Mesenchymal stem cell (in vitro differentiated cells and primary cell): ENCODE data around the gene EPHA1.

Experiments
- DNase-seq: peaks from one replicate; pipeline ENCODE4 v3.0.0-alpha.2; 2013
- H2AFZ ChIP-seq: one replicate; pipeline ENCODE4 v1.6.1; 2013; ENCODE audit warnings: low read depth, mild to moderate bottlenecking, control low read depth, inconsistent platforms, low read length, moderate library complexity
- H2AK5ac ChIP-seq: 2 replicates; pipeline ENCODE4 v1.6.1; 2013; ENCODE audit warnings: low read length, moderate library complexity, mild to moderate bottlenecking, inconsistent platforms; ENCODE audit not compliant: severe bottlenecking
- H2BK120ac ChIP-seq: one replicate; pipeline ENCODE4 v1.6.1; 2013; ENCODE audit warnings: low read depth, mild to moderate bottlenecking, inconsistent platforms, low read length, moderate library complexity
- H2BK12ac ChIP-seq, 2 experiments: one replicate each; pipeline ENCODE4 v1.6.1; 2013; ENCODE audit warnings: inconsistent platforms in 2 of 2, low read length in 2 of 2, mild to moderate bottlenecking in 2 of 2, moderate library complexity in 2 of 2, control low read depth in 1 of 2
- H2BK15ac ChIP-seq: one replicate; pipeline ENCODE4 v1.6.1; 2013; ENCODE audit warnings: mild to moderate bottlenecking, low read depth, inconsistent platforms; ENCODE audit not compliant: poor library complexity, severe bottlenecking
- H2BK5ac ChIP-seq: 2 replicates; pipeline ENCODE4 v1.6.1; 2013; ENCODE audit warnings: low read depth, mild to moderate bottlenecking, low read length, control low read depth, inconsistent platforms; ENCODE audit not compliant: poor library complexity, severe bottlenecking
- H3K14ac ChIP-seq, 2 experiments: one replicate each; pipeline ENCODE4 v1.6.1; 2013; ENCODE audit warnings: inconsistent platforms in 2 of 2, low read length in 2 of 2, control low read depth in 1 of 2, mild to moderate bottlenecking in 1 of 2, moderate library complexity in 1 of 2
- H3K18ac ChIP-seq, 2 experiments: one replicate each; pipeline ENCODE4 v1.6.1; 2013; ENCODE audit warnings: inconsistent platforms in 2 of 2, low read length in 2 of 2, control low read depth in 1 of 2, low read depth in 1 of 2, mild to moderate bottlenecking in 1 of 2
- H3K23ac ChIP-seq, 2 experiments: one replicate each; pipeline ENCODE4 v1.6.1; 2013; ENCODE audit warnings: inconsistent platforms in 2 of 2, low read length in 2 of 2, mild to moderate bottlenecking in 2 of 2, moderate library complexity in 2 of 2, control low read depth in 1 of 2
- H3K27ac ChIP-seq: 2 replicates; pipeline ENCODE4 v1.5.1; 2013; ENCODE audit warnings: mild to moderate bottlenecking, moderate library complexity, low read length, control low read depth, inconsistent platforms; ENCODE audit not compliant: poor library complexity, severe bottlenecking
- H3K27me3 ChIP-seq, 2 experiments: 2 replicates each; pipeline versions ENCODE4 v1.6.1 to v1.7.0; 2013; ENCODE audit warnings: low read length in 2 of 2, mild to moderate bottlenecking in 2 of 2, moderate library complexity in 2 of 2, control low read depth in 1 of 2, inconsistent platforms in 1 of 2; ENCODE audit not compliant: control insufficient read depth in 1 of 2, insufficient read depth in 1 of 2
- H3K36me3 ChIP-seq, 2 experiments: 2 replicates each; pipeline versions ENCODE4 v1.6.1 to v1.7.0; 2013; ENCODE audit warnings: low read length in 2 of 2, control low read depth in 1 of 2, inconsistent platforms in 1 of 2, low read depth in 1 of 2, mild to moderate bottlenecking in 1 of 2; ENCODE audit not compliant: insufficient read depth in 2 of 2, control insufficient read depth in 1 of 2
- H3K4ac ChIP-seq, 2 experiments: one replicate each; pipeline ENCODE4 v1.6.1; 2013; ENCODE audit warnings: inconsistent platforms in 2 of 2, low read length in 2 of 2, mild to moderate bottlenecking in 2 of 2, moderate library complexity in 2 of 2, control low read depth in 1 of 2, low read depth in 1 of 2
- H3K4me1 ChIP-seq: 2 replicates; pipeline ENCODE4 v1.6.1; 2013; ENCODE audit warnings: low read depth, low read length, control low read depth; ENCODE audit not compliant: control insufficient read depth, insufficient read depth
- H3K4me2 ChIP-seq: 2 replicates; pipeline ENCODE4 v1.6.1; 2013; ENCODE audit warnings: low read length, mild to moderate bottlenecking, inconsistent platforms; ENCODE audit not compliant: poor library complexity, severe bottlenecking
- H3K4me3 ChIP-seq, 2 experiments: 2 replicates each; pipeline versions ENCODE4 v1.5.1 to v1.7.0; 2013; ENCODE audit warnings: low read length in 2 of 2, mild to moderate bottlenecking in 2 of 2, control low read depth in 1 of 2, low read depth in 1 of 2; ENCODE audit not compliant: insufficient read depth in 1 of 2
- H3K79me1 ChIP-seq: replicated peaks from 2 replicates; pipeline ENCODE4 v1.6.1; 2013; ENCODE audit warnings: mild to moderate bottlenecking, control low read depth, low read length, inconsistent platforms; ENCODE audit not compliant: poor library complexity, severe bottlenecking
- H3K9ac ChIP-seq: 2 replicates; pipeline ENCODE4 v1.7.0; 2013; ENCODE audit warnings: mild to moderate bottlenecking, low read length, moderate library complexity
- H3K9me3 ChIP-seq: 2 replicates; pipeline ENCODE4 v1.7.0; 2013; ENCODE audit warnings: mild to moderate bottlenecking, low read length; ENCODE audit not compliant: control insufficient read depth
- H4K8ac ChIP-seq: one replicate; pipeline ENCODE4 v1.6.1; 2013; ENCODE audit warnings: inconsistent platforms, mild to moderate bottlenecking, low read length, moderate library complexity
- H4K91ac ChIP-seq: one replicate; pipeline ENCODE4 v1.6.1; 2013; ENCODE audit warnings: mild to moderate bottlenecking, low read length, inconsistent platforms
- WGBS: methylation state at CpG from one replicate; pipeline ENCODE4 v1.1.7; 2013; ENCODE audit warnings: mixed read lengths; 5-methylcytosine and 5-hydroxymethylcytosine counted together

The EPHA1 gene

GRCh38 chr7:143418681-143419458, 10.2 kb upstream of the EPHA1 start:
- Histone ChIP-seq H3K9me3 (no peaks in the 10 kb centered on the region), H3K9ac (no peak overlapping the region), H3K18ac (no peak overlapping the region), H3K4me1 (no peaks in the 10 kb centered on the region), H3K27ac (no peak overlapping the region), H3K14ac (no peak overlapping the region), H3K4ac (no peak overlapping the region), H2BK12ac (no peak overlapping the region), H3K79me1 (no peaks in the 10 kb centered on the region), H2BK15ac (no peak overlapping the region), H3K36me3 (no peaks in the 10 kb centered on the region), H2AK5ac (no peak overlapping the region), H4K8ac (no peak overlapping the region), H3K4me2 (no peak overlapping the region), H3K4me3 (no peak overlapping the region), H2BK120ac (no peak overlapping the region), H3K27me3 (peaks cover 0 to 7% of the 10 kb centered on the region in 2 experiments), H2AFZ (no peak overlapping the region), H4K91ac (no peak overlapping the region), H3K23ac (no peak overlapping the region), H2BK5ac (no peak overlapping the region)
- WGBS = 88% methylated on average over 9 of the region's 11 CpGs
- DNase-seq = no peak

DNA sequence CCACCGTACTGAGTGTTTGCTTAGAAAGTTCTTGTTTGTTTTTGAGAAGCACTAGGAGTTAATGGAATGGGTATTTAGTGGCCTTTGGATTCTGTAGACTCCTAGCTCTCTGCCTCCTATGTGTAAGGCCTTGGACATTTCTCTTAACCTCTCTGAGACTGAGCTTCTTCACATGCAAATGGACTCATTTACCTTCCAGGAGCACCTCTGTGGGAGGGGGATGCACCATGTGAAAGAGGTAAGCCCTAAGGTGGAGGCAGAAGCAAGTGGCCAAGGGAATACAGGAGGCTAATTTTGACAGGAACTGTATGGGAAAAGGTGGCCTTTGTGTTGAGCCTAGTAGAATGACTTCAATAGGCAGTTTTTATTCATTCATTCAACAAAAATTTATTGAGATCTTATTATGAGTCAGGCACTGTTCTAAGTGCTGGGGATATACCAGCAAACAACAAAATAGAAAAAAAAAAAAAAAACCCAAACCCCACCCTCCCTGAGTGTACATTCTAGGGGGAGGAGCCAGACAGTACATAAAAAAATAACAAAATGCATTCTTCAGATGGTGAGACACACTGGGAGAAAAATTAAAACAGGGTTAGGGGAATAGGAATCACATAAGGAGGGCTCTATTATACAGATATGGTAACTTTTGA, 9.2 kb upstream of the EPHA1 start:
- no CpG with 5 or more reads among the region's 1 CpG for WGBS
- no peak overlapping the region for H2AK5ac ChIP-seq
- H2BK120ac ChIP-seq = no peak overlapping the region
- no peak overlapping the region for H4K8ac ChIP-seq
- no peaks in the 10 kb centered on the region for H3K79me1 ChIP-seq
- no peaks in the 10 kb centered on the region for H3K4me1 ChIP-seq
- no peak overlapping the region for H3K14ac ChIP-seq
- H3K23ac ChIP-seq = no peak overlapping the region
- no peak overlapping the region for H3K4ac ChIP-seq
- H3K9me3 ChIP-seq = no peaks in the 10 kb centered on the region
- no peak overlapping the region for H3K27ac ChIP-seq
- H2AFZ ChIP-seq = no peak overlapping the region
- H2BK5ac ChIP-seq = no peak overlapping the region
- H2BK12ac ChIP-seq = no peak overlapping the region
- H3K18ac ChIP-seq = no peak overlapping the region
- no peak overlapping the region for H3K4me2 ChIP-seq
- no peak for DNase-seq
- H3K4me3 ChIP-seq = no peak overlapping the region
- H3K36me3 ChIP-seq = no peaks in the 10 kb centered on the region
- peak overlapping the region; percentile 36 for H3K9ac ChIP-seq
- no peak overlapping the region for H4K91ac ChIP-seq
- peaks cover 0 to 15% of the 10 kb centered on the region in 2 experiments for H3K27me3 ChIP-seq
- no peak overlapping the region for H2BK15ac ChIP-seq

DNA sequence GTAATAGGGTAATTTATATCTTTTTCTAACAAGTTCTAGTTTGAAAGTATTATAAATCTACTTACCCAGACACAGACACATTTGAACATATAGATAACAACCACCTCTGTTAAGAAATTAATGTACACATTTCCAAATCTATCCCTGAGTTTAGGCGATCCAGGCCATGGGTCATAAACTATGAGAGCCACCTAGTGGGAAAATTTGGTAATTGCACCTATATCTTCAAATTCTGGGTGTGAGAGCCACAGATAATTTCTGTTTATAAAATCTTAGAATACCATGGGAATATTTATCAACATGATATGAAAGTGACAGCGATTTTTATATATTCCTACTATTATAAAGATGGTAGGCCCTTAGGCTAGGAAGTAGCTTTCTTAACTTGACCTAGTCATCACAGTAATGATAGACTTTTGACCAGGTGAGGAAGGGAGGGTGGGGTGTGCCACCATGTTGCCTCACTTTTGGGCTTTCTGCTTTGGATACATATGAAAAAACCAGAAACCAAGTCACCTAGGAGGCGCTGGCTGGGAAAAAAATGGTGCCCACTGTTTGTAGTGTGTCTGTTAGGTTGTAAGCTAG, 8.0 kb upstream of the EPHA1 start:
- H3K23ac ChIP-seq = no peak overlapping the region
- H2BK15ac ChIP-seq = no peak overlapping the region
- DNase-seq = peak; percentile 58
- H2BK12ac ChIP-seq = no peak overlapping the region
- H3K9me3 ChIP-seq = no peaks in the 10 kb centered on the region
- peak overlapping the region; percentile 53 for H3K9ac ChIP-seq
- H4K8ac ChIP-seq = no peak overlapping the region
- H4K91ac ChIP-seq = no peak overlapping the region
- H3K4me3 ChIP-seq = no peak overlapping the region
- peaks cover 0 to 24% of the 10 kb centered on the region in 2 experiments for H3K27me3 ChIP-seq
- no peaks in the 10 kb centered on the region for H3K79me1 ChIP-seq
- H3K27ac ChIP-seq = no peak overlapping the region
- no peaks in the 10 kb centered on the region for H3K36me3 ChIP-seq
- no peak overlapping the region for H2BK5ac ChIP-seq
- no peak overlapping the region for H3K18ac ChIP-seq
- H3K4ac ChIP-seq = no peak overlapping the region
- H3K14ac ChIP-seq = no peak overlapping the region
- WGBS = 0% methylated on average over 1 of the region's 3 CpGs
- no peak overlapping the region for H3K4me2 ChIP-seq
- no peak overlapping the region for H2AFZ ChIP-seq
- no peak overlapping the region for H2BK120ac ChIP-seq
- H2AK5ac ChIP-seq = no peak overlapping the region
- no peaks in the 10 kb centered on the region for H3K4me1 ChIP-seq

DNA sequence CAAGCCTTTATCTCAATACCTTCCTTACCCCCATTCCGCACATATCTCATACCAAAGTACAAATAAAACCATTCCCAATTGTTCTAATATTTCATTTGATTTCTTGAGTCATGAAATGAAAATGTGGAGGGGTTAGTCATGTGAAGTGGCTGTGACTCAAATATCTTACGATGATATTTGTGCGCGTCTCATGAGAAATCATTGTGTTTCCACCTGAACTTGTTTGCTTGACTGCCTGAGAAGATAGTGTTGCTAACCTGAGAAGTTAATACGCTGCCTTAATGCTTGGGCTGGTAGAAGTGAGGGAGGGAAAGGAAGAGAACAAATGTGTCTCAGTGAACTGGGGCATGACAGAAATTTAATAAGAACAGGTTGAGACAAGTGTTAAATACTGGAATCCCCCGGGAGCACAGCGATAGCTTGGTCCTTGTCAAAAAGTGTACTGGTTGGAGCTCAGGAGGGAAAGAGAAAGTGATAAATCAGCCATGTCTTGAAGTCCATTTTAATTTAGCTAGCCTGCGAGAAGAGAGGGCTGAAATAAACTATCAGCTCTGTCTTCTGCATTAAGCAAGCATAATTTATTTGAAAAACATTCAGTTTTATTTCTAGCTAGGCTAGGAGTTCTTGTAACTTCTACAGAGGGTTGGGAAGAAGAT, 7.2 kb upstream of the EPHA1 start:
- Histone ChIP-seq H3K18ac (no peak overlapping the region), H3K9me3 (no peaks in the 10 kb centered on the region), H3K9ac (peak overlapping the region; percentile 53), H3K4me3 (no peak overlapping the region), H2BK120ac (no peak overlapping the region), H3K4me1 (no peaks in the 10 kb centered on the region), H2AFZ (no peak overlapping the region), H3K23ac (no peak overlapping the region), H3K14ac (no peak overlapping the region), H3K4me2 (no peak overlapping the region), H3K79me1 (no peaks in the 10 kb centered on the region), H3K27me3 (peaks cover 0 to 29% of the 10 kb centered on the region in 2 experiments), H2BK5ac (no peak overlapping the region), H3K4ac (no peak overlapping the region), H2BK12ac (no peak overlapping the region), H4K91ac (no peak overlapping the region), H2BK15ac (no peak overlapping the region), H3K36me3 (no peaks in the 10 kb centered on the region), H4K8ac (no peak overlapping the region), H3K27ac (no peak overlapping the region), H2AK5ac (no peak overlapping the region)
- DNase-seq = no peak
- WGBS = 90% methylated on average over 6 of the region's 8 CpGs
